AG09319 (cell line): ENCODE data around the gene UNCX.

Experiments
- DNase-seq: peaks from one replicate; pipeline ENCODE4 v3.0.0-alpha.2; 2010; ENCODE audit warnings: low read depth; ENCODE audit errors: extremely low read depth
- CTCF ChIP-seq: IDR thresholded peaks from 2 replicates; pipeline ENCODE4 v1.5.1; 2011; ENCODE audit warnings: low read depth, mild to moderate bottlenecking, inconsistent platforms, low read length, moderate library complexity

UNCX gene

GRCh38 chr7:1252540-1253090 lies 19.9 kb downstream of the UNCX start:
- no peak for DNase-seq
- TF ChIP-seq CTCF: no peak

GRCh38 chr7:1253681-1254181 lies 21.1 kb downstream of the UNCX start:
- no peak for TF ChIP-seq CTCF
- no peak for DNase-seq

GRCh38 chr7:1254281-1255079 lies 21.8 kb downstream of the UNCX start:
- no peak for TF ChIP-seq CTCF
- DNase-seq: no peak

GRCh38 chr7:1255080-1255816 lies 22.6 kb downstream of the UNCX start:
- no peak for DNase-seq
- no peak for TF ChIP-seq CTCF

DNA sequence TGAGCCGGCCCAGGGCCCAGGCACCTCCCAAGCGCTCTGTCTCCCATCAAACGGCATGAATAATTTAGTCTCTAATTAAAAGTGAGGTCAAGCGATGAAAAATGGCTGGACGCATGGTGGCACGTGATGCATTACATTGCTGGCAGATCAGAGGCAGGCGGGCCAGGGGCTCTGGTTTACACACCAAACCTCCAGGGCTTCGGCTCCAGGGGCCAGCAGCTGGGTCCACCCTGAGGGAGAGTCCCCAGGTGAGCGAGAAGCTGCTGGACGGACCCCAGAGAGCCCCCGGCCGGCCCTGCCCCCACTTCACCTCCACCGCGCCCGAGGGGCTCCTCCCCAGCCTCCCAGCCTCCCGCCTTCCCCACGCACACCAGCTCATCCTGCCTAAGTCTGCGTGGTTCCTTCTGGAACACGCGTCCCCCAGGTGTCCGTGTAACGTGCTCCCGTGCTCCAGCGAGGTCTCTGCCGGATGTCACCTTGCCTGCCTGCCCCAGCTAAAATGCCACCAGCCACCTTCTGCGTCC lies 23.2 kb downstream of the UNCX start:
- no peak for DNase-seq
- no peak for TF ChIP-seq CTCF

DNA sequence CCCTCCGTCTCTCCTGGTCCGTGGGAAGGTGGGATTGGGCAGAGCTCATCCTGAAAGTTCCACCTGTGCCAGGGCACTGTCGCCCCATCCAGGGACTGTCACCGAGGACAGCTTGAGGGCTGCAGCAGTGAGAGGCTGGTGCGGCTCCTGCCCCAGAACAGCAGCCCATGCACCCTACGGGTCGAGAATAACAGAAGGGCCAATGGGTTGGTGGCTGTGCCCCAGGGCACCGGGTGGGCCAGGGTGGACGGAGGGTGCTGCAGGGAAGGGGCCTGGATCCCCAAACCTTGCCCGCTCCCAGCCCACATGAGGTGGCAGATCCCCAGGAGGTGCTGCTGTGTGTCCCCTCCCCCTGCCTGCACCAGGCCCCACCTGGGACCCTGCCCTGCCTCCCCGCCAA lies 23.9 kb downstream of the UNCX start:
- no peak for TF ChIP-seq CTCF
- DNase-seq: no peak
